Stomach (tissue), 4 donors: ENCODE measurements around the gene NEK6.

Experiments
- EP300 ChIP-seq: sonication (generic); formaldehyde crosslinking; IDR thresholded peaks from one replicate; pipeline ENCODE4 v1.6.1; 2017; ENCODE audit warnings: antibody characterized with exemption
- POLR2A ChIP-seq, 4 donors: fragments of 450-650 bp; IDR thresholded peaks; one replicate each; pipeline ENCODE4 v1.6.1; 2016; ENCODE audit warnings: antibody characterized with exemption in 4 of 4, control low read depth in 2 of 4, mild to moderate bottlenecking in 1 of 4, moderate library complexity in 1 of 4
- POLR2AphosphoS5 ChIP-seq, 3 donors: sonication (generic); formaldehyde crosslinking; IDR thresholded peaks; one replicate each; pipeline ENCODE4 v1.6.1; 2016; ENCODE audit warnings: antibody characterized with exemption in 3 of 3
- TF ChIP-seq, protein P1 (sequence below), 7 experiments: fragments of 450-650 bp in 4 of 7; fragments of 200-600 bp in 3 of 7; sonication (generic) in 3 of 7; IDR thresholded peaks; one replicate each; pipeline ENCODE4 v1.5.1; 2016 to 2019; ENCODE audit warnings: antibody characterized with exemption in 7 of 7, control low read depth in 2 of 7, mild to moderate bottlenecking in 1 of 7

DNA sequence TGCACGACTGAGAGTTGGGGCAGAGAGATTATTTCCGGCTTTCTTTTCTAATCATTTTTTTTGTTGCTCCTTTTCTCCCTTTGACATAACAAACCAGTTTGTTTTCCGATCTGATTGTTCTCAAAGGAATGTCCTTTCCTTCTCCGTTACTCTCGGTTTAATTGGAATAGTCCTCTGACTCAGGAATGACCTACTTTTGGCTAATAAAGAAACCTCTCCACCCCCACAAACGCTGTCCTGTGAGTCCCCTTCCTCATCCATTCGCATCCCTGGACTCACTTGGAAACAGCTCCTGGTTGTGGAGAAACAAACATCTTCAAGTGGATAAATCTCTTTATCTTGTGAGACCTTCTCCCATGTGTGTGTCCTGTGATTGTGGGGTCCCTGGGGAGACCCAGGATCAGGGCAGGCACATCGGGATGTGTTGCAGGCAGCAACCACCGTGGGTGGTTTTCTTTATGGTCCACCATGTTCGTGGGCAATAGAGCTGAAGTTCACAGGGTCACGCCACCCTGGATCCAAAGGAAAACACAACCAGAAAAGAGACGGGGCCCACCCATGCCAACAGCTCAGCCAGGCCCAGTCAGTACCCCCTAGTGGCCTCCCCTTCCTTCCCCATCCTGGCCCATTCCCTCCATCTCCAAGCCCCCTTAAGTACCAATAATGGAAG, 45.2 kb upstream of the NEK6 start:
- TF ChIP-seq, protein P1, sequence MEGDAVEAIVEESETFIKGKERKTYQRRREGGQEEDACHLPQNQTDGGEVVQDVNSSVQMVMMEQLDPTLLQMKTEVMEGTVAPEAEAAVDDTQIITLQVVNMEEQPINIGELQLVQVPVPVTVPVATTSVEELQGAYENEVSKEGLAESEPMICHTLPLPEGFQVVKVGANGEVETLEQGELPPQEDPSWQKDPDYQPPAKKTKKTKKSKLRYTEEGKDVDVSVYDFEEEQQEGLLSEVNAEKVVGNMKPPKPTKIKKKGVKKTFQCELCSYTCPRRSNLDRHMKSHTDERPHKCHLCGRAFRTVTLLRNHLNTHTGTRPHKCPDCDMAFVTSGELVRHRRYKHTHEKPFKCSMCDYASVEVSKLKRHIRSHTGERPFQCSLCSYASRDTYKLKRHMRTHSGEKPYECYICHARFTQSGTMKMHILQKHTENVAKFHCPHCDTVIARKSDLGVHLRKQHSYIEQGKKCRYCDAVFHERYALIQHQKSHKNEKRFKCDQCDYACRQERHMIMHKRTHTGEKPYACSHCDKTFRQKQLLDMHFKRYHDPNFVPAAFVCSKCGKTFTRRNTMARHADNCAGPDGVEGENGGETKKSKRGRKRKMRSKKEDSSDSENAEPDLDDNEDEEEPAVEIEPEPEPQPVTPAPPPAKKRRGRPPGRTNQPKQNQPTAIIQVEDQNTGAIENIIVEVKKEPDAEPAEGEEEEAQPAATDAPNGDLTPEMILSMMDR (IDR thresholded peaks at IDR 0.05) = no peak
- TF ChIP-seq POLR2AphosphoS5 (IDR thresholded peaks at IDR 0.05) (no peak), POLR2A (IDR thresholded peaks at IDR 0.05) (no peak), EP300 (no peak)
